Measurements from ENCODE around the gene TRIO. TPM values are rescaled to one million over a fixed set of nuclear protein-coding genes. Genes with fewer than 3 reads are reported as not detected.

The TRIO gene
- total and polyA plus RNA-seq, 2 donors (not counting 3 experiments of a cell fraction or from before 2014, with no cell fraction given), result 82.9 to 248 TPM

GRCh38 chr5:14219800-14220512, 76.8 kb downstream of the TRIO start:
- ChIA-PET CTCF (interaction anchor here (0.9 to 1.6 kb wide), 4 partner anchors 9 to 50 kb away, joined by 3 to 5 read pairs (median 4); no protein-coding TSS in a partner anchor), POLR2A (no interaction called here)
- no peak overlapping the region for H3K4me2 ChIP-seq (ENCODE audit: insufficient read depth, low read length)
- H3K4me1 ChIP-seq (ENCODE audit: control insufficient read depth, extremely low read depth, insufficient read depth, low read length), result peaks cover 29% of the 10 kb centered on the region
- no peak overlapping the region for H3K9ac ChIP-seq (replicated peaks; ENCODE audit: extremely low read depth, insufficient read depth, low read length)
- peaks cover 99% of the 10 kb centered on the region for H3K79me2 ChIP-seq (ENCODE audit: control insufficient read depth, insufficient read depth, low read length)
- H3K4me3 ChIP-seq (replicated peaks in 1 of 3; ENCODE audit: insufficient read depth in 1 of 3, low read depth in 1 of 3, low read length in 3 of 3), result no peak overlapping the region
- H3K27me3 ChIP-seq (ENCODE audit: control insufficient read depth in 2 of 2, insufficient read depth in 2 of 2, low read length in 2 of 2), result no peaks in the 10 kb centered on the region
- FAIRE-seq (no peak), DNase-seq (ENCODE audit: low read depth, low spot score) (no peak)
- TF ChIP-seq EZH2 (IDR thresholded peaks at IDR 0.05; ENCODE audit: borderline replicate concordance, low read depth, low read length, severe bottlenecking) (no peak), JUN (IDR thresholded peaks at IDR 0.05; ENCODE audit: borderline replicate concordance, insufficient read depth, insufficient read length, low read depth) (no peak), FOS (IDR thresholded peaks at IDR 0.05; ENCODE audit: borderline replicate concordance, insufficient read depth, low read length) (no peak), MYC (IDR thresholded peaks at IDR 0.05; ENCODE audit: low read depth, low read length) (no peak), POLR2A (IDR thresholded peaks at IDR 0.05; ENCODE audit: low read depth, low read length) (no peak), GATA2 (IDR thresholded peaks at IDR 0.05; ENCODE audit: insufficient read depth, insufficient read length, low read depth, low read length) (no peak), POLR2AphosphoS5 (IDR thresholded peaks at IDR 0.05; ENCODE audit: insufficient read depth, low read depth, low read length) (no peak)
- no peaks in the 10 kb centered on the region for H3K9me1 ChIP-seq (replicated peaks; ENCODE audit: control insufficient read depth, extremely low read depth, insufficient read depth, low read length)
- no peak overlapping the region for H3K27ac ChIP-seq (ENCODE audit: insufficient read depth, low read depth, low read length)
- dilution Hi-C loops (cut with MboI; ENCODE audit: extremely low pct_ligation_motif_present, low sequenced_read_pairs), result no loop called here
- H2AFZ ChIP-seq (ENCODE audit: low read depth, low read length), result no peak overlapping the region
- no peaks in the 10 kb centered on the region for H3K36me3 ChIP-seq (ENCODE audit: control insufficient read depth in 2 of 2, extremely low read depth in 1 of 2, insufficient read depth in 2 of 2, low read length in 2 of 2)
- no TSS peak for BruUV-seq (replicated peaks)
- H4K20me1 ChIP-seq (replicated peaks; ENCODE audit: control insufficient read depth, extremely low read depth, insufficient read depth, low read length), result peaks cover 14% of the 10 kb centered on the region
- no peaks in the 10 kb centered on the region for H3K9me3 ChIP-seq (replicated peaks; ENCODE audit: control insufficient read depth, insufficient read depth, low read length)
- intact Hi-C loops (cut with micrococcal nuclease), result loop anchor here (1.0 kb wide), 1 partner anchor 10 kb away; no protein-coding TSS in a partner anchor

DNA sequence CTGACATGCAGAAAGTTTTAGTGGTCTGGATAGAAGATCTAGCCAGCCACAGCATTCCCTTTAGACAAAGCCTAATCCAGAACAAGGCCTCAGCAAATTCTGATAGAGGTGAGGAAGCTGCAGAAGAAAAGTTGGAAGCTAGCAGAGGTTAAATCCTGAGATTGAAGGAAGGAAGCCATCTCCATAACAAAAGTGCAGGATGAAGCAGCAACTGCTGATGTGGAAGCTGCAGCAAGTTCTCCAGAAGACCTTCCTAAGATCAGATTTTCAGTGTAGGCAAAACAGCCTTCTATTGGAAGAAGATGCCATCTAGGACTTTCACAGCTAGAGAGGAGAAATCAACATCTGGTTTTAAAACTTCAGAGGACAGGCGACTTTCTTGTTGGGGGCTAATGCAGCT, 77.5 kb downstream of the TRIO start:
- Histone ChIP-seq H3K27me3 (ENCODE audit: control insufficient read depth in 2 of 2, insufficient read depth in 2 of 2, low read length in 2 of 2) (no peaks in the 10 kb centered on the region), H3K79me2 (ENCODE audit: control insufficient read depth, insufficient read depth, low read length) (peaks cover 99% of the 10 kb centered on the region), H3K4me2 (ENCODE audit: insufficient read depth, low read length) (no peak overlapping the region), H3K9ac (replicated peaks; ENCODE audit: extremely low read depth, insufficient read depth, low read length) (no peak overlapping the region), H3K4me3 (replicated peaks in 1 of 3; ENCODE audit: insufficient read depth in 1 of 3, low read depth in 1 of 3, low read length in 3 of 3) (no peak overlapping the region), H2AFZ (ENCODE audit: low read depth, low read length) (no peak overlapping the region), H4K20me1 (replicated peaks; ENCODE audit: control insufficient read depth, extremely low read depth, insufficient read depth, low read length) (peaks cover 9% of the 10 kb centered on the region), H3K9me1 (replicated peaks; ENCODE audit: control insufficient read depth, extremely low read depth, insufficient read depth, low read length) (no peaks in the 10 kb centered on the region), H3K36me3 (ENCODE audit: control insufficient read depth in 2 of 2, extremely low read depth in 1 of 2, insufficient read depth in 2 of 2, low read length in 2 of 2) (no peaks in the 10 kb centered on the region), H3K27ac (ENCODE audit: insufficient read depth, low read depth, low read length) (no peak overlapping the region), H3K9me3 (replicated peaks; ENCODE audit: control insufficient read depth, insufficient read depth, low read length) (no peaks in the 10 kb centered on the region), H3K4me1 (ENCODE audit: control insufficient read depth, extremely low read depth, insufficient read depth, low read length) (peaks cover 35% of the 10 kb centered on the region)
- ChIA-PET CTCF (interaction anchor here (0.9 to 1.6 kb wide), 4 partner anchors 9 to 49 kb away, joined by 3 to 5 read pairs (median 4); no protein-coding TSS in a partner anchor), POLR2A (no interaction called here)
- no peak for TF ChIP-seq EZH2 (IDR thresholded peaks at IDR 0.05; ENCODE audit: borderline replicate concordance, low read depth, low read length, severe bottlenecking)
- TF ChIP-seq POLR2A (IDR thresholded peaks at IDR 0.05; ENCODE audit: low read depth, low read length), result no peak
- no peak for TF ChIP-seq FOS (IDR thresholded peaks at IDR 0.05; ENCODE audit: borderline replicate concordance, insufficient read depth, low read length)
- no peak for TF ChIP-seq JUN (IDR thresholded peaks at IDR 0.05; ENCODE audit: borderline replicate concordance, insufficient read depth, insufficient read length, low read depth)
- TF ChIP-seq POLR2AphosphoS5 (IDR thresholded peaks at IDR 0.05; ENCODE audit: insufficient read depth, low read depth, low read length), result no peak
- TF ChIP-seq, protein P1, sequence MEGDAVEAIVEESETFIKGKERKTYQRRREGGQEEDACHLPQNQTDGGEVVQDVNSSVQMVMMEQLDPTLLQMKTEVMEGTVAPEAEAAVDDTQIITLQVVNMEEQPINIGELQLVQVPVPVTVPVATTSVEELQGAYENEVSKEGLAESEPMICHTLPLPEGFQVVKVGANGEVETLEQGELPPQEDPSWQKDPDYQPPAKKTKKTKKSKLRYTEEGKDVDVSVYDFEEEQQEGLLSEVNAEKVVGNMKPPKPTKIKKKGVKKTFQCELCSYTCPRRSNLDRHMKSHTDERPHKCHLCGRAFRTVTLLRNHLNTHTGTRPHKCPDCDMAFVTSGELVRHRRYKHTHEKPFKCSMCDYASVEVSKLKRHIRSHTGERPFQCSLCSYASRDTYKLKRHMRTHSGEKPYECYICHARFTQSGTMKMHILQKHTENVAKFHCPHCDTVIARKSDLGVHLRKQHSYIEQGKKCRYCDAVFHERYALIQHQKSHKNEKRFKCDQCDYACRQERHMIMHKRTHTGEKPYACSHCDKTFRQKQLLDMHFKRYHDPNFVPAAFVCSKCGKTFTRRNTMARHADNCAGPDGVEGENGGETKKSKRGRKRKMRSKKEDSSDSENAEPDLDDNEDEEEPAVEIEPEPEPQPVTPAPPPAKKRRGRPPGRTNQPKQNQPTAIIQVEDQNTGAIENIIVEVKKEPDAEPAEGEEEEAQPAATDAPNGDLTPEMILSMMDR (IDR thresholded peaks at IDR 0.05; ENCODE audit: extremely low read depth in 1 of 2, insufficient read depth in 1 of 2, low read depth in 1 of 2, low read length in 2 of 2), result no peak
- no peak for TF ChIP-seq MYC (IDR thresholded peaks at IDR 0.05; ENCODE audit: low read depth, low read length)
- TF ChIP-seq, protein P2, sequence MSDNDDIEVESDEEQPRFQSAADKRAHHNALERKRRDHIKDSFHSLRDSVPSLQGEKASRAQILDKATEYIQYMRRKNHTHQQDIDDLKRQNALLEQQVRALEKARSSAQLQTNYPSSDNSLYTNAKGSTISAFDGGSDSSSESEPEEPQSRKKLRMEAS (IDR thresholded peaks at IDR 0.05; ENCODE audit: insufficient read depth, insufficient read length), result no peak
- no peak for TF ChIP-seq GATA2 (IDR thresholded peaks at IDR 0.05; ENCODE audit: insufficient read depth, insufficient read length, low read depth, low read length)
- no peak for DNase-seq (ENCODE audit: low read depth, low spot score)
- FAIRE-seq, result peak; percentile 8
- dilution Hi-C loops (cut with MboI; ENCODE audit: extremely low pct_ligation_motif_present, low sequenced_read_pairs), result no loop called here
- intact Hi-C loops (cut with micrococcal nuclease), result loop anchor here (1.0 kb wide), 1 partner anchor 10 kb away; no protein-coding TSS in a partner anchor
- BruUV-seq (replicated peaks), result no TSS peak
